HG02798 (cell line): ENCODE measurements around the gene VCL.
"Not testable (repeated sequence)": the region's sequence is repeated elsewhere in the genome, so short reads cannot be mapped to it uniquely, and the experiment has no call there.

ENCODE experiments used
- ATAC-seq: cut with Tn5 transposase; IDR thresholded peaks from one replicate; pipeline ENCODE4 v1.9.1; 2021; ENCODE audit warnings: mild to moderate bottlenecking; ENCODE audit not compliant: unreplicated experiment, poor library complexity

Gene VCL

GRCh38 chr10:74138596-74138995, 140.7 kb downstream of the VCL start:
- ATAC-seq, result not testable (repeated sequence)

- no peak for ATAC-seq
Measured at GRCh38 chr10:74139981-74140380, 142.1 kb downstream of the VCL start.

GRCh38 chr10:74140553-74140952, 142.6 kb downstream of the VCL start:
- ATAC-seq, result no peak

GRCh38 chr10:74145133-74145532, 147.2 kb downstream of the VCL start:
- no peak for ATAC-seq

GRCh38 chr10:74146980-74147379, 149.1 kb downstream of the VCL start:
- ATAC-seq, result not testable (repeated sequence)

- peak; percentile 40 for ATAC-seq
Measured at GRCh38 chr10:74150204-74150989, 152.5 kb downstream of the VCL start, which contains the start of gene AP3M1. TSS of gene AP3M1 (minus strand) at chr10:74150828. CDS start at chr10:74138379, 12,449 bp downstream.

GRCh38 chr10:74150990-74151878, 153.3 kb downstream of the VCL start, which contains the start of gene ADK:
TSS of gene ADK (plus strand) at chr10:74151221. CDS start at chr10:74151279, 58 bp downstream.
- ATAC-seq, result peak; percentile 87

- ATAC-seq, result no peak
Measured at GRCh38 chr10:74151879-74152722, 154.2 kb downstream of the VCL start.

GRCh38 chr10:74153123-74153522, 155.2 kb downstream of the VCL start:
- no peak for ATAC-seq

- no peak for ATAC-seq
Measured at GRCh38 chr10:74153676-74154075, 155.8 kb downstream of the VCL start.

- peak; percentile 63 for ATAC-seq
Measured at GRCh38 chr10:74156919-74157289, 159.0 kb downstream of the VCL start.

GRCh38 chr10:74160013-74160412, 162.1 kb downstream of the VCL start:
- ATAC-seq, result no peak

GRCh38 chr10:74163319-74164068, 165.6 kb downstream of the VCL start:
- no peak for ATAC-seq

- ATAC-seq, result no peak
Measured at GRCh38 chr10:74164716-74165529, 167.0 kb downstream of the VCL start.

GRCh38 chr10:74165530-74165901, 167.6 kb downstream of the VCL start:
- no peak for ATAC-seq

- ATAC-seq, result no peak
Measured at GRCh38 chr10:74167443-74167842, 169.5 kb downstream of the VCL start.
